ENCODE measurements around the gene BMP8A. TPM values are rescaled to one million over a fixed set of nuclear protein-coding genes. Genes with fewer than 3 reads are reported as not detected.
"Not testable (repeated sequence)": the region's sequence is repeated elsewhere in the genome, so short reads cannot be mapped to it uniquely, and the experiment has no call there.

Gene BMP8A
- total and polyA plus RNA-seq, 2 experiments from 2014 or later = 1.2 to 2.8 TPM

- Histone ChIP-seq H3K4me3 (no peak overlapping the region), H3K4me1 (ENCODE audit: insufficient read depth) (no peaks in the 10 kb centered on the region), H2AFZ (no peak overlapping the region), H3K9me2 (replicated peaks; ENCODE audit: insufficient read depth) (no peaks in the 10 kb centered on the region), H3K4me2 (no peak overlapping the region), H4K20me1 (ENCODE audit: insufficient read depth, poor library complexity, severe bottlenecking) (no peaks in the 10 kb centered on the region), H3K27me3 (peaks cover 29% of the 10 kb centered on the region), H3K36me3 (replicated peaks; ENCODE audit: insufficient read depth, low read depth) (no peaks in the 10 kb centered on the region), H3K79me2 (no peaks in the 10 kb centered on the region), H3K9me3 (ENCODE audit: low read depth) (no peaks in the 10 kb centered on the region), H3K27ac (no peak overlapping the region)
- WGBS (ENCODE audit: low lambda C conversion rate, missing lambda C conversion rate) = 85% methylated on average over 14 of the region's 14 CpGs
- no peak for DNase-seq (ENCODE audit: low spot score)
- TF ChIP-seq EZH2phosphoT487 (IDR thresholded peaks at IDR 0.05; ENCODE audit: low read depth, severe bottlenecking, unreplicated experiment) = no peak
Observed at GRCh38 chr1:39494671-39495410, 3.4 kb downstream of the BMP8A start.

- H3K9me2 ChIP-seq (replicated peaks; ENCODE audit: insufficient read depth); H3K9me3 ChIP-seq (ENCODE audit: low read depth); H3K79me2 ChIP-seq; H3K4me1 ChIP-seq (ENCODE audit: insufficient read depth); H4K20me1 ChIP-seq (ENCODE audit: insufficient read depth, poor library complexity, severe bottlenecking); H3K4me3 ChIP-seq; H3K36me3 ChIP-seq (replicated peaks; ENCODE audit: insufficient read depth, low read depth); DNase-seq (ENCODE audit: low spot score); H2AFZ ChIP-seq; H3K27ac ChIP-seq; H3K4me2 ChIP-seq: not testable (repeated sequence)
- 91% methylated on average over 5 of the region's 5 CpGs for WGBS (ENCODE audit: low lambda C conversion rate, missing lambda C conversion rate)
- H3K27me3 ChIP-seq = peaks cover 20% of the 10 kb centered on the region
Observed at GRCh38 chr1:39496520-39496919, 5.1 kb downstream of the BMP8A start.

GRCh38 chr1:39497585-39497984, 6.1 kb downstream of the BMP8A start:
- no peak overlapping the region for H3K4me3 ChIP-seq

GRCh38 chr1:39498096-39498710, 6.8 kb downstream of the BMP8A start:
- not testable (repeated sequence) for H3K27ac ChIP-seq; H2AFZ ChIP-seq; H4K20me1 ChIP-seq (ENCODE audit: insufficient read depth, poor library complexity, severe bottlenecking); H3K4me3 ChIP-seq; H3K9me2 ChIP-seq (replicated peaks; ENCODE audit: insufficient read depth); DNase-seq (ENCODE audit: low spot score); H3K4me2 ChIP-seq; H3K36me3 ChIP-seq (replicated peaks; ENCODE audit: insufficient read depth, low read depth); H3K9me3 ChIP-seq (ENCODE audit: low read depth); H3K79me2 ChIP-seq; H3K4me1 ChIP-seq (ENCODE audit: insufficient read depth)
- WGBS (ENCODE audit: low lambda C conversion rate, missing lambda C conversion rate) = 87% methylated on average over 9 of the region's 9 CpGs
- peaks cover 11% of the 10 kb centered on the region for H3K27me3 ChIP-seq

More at GRCh38 chr1:39497585-39497984, 6.1 kb downstream of the BMP8A start:
- Histone ChIP-seq H3K9me2 (replicated peaks; ENCODE audit: insufficient read depth) (no peaks in the 10 kb centered on the region), H3K9me3 (ENCODE audit: low read depth) (no peaks in the 10 kb centered on the region), H4K20me1 (ENCODE audit: insufficient read depth, poor library complexity, severe bottlenecking) (no peaks in the 10 kb centered on the region), H3K79me2 (no peaks in the 10 kb centered on the region), H3K4me2 (no peak overlapping the region), H2AFZ (no peak overlapping the region), H3K4me1 (ENCODE audit: insufficient read depth) (no peaks in the 10 kb centered on the region), H3K27ac (no peak overlapping the region), H3K27me3 (peaks cover 17% of the 10 kb centered on the region), H3K36me3 (replicated peaks; ENCODE audit: insufficient read depth, low read depth) (no peaks in the 10 kb centered on the region)
- WGBS (ENCODE audit: low lambda C conversion rate, missing lambda C conversion rate) = 78% methylated on average over 5 of the region's 5 CpGs
- TF ChIP-seq EZH2phosphoT487 (IDR thresholded peaks at IDR 0.05; ENCODE audit: low read depth, severe bottlenecking, unreplicated experiment) (no peak), CTCF (IDR thresholded peaks at IDR 0.05; ENCODE audit: poor library complexity) (no peak), EZH2 (IDR thresholded peaks at IDR 0.05; ENCODE audit: borderline replicate concordance) (no peak)
- DNase-seq (ENCODE audit: low spot score) = no peak

GRCh38 chr1:39498821-39499220, 7.4 kb downstream of the BMP8A start:
- not testable (repeated sequence) for H3K27me3 ChIP-seq; H3K36me3 ChIP-seq (replicated peaks; ENCODE audit: insufficient read depth, low read depth); H2AFZ ChIP-seq; H3K4me2 ChIP-seq; H3K4me1 ChIP-seq (ENCODE audit: insufficient read depth); H3K79me2 ChIP-seq; H3K9me3 ChIP-seq (ENCODE audit: low read depth); DNase-seq (ENCODE audit: low spot score); H4K20me1 ChIP-seq (ENCODE audit: insufficient read depth, poor library complexity, severe bottlenecking); H3K27ac ChIP-seq; H3K9me2 ChIP-seq (replicated peaks; ENCODE audit: insufficient read depth); H3K4me3 ChIP-seq
- 94% methylated on average over 10 of the region's 15 CpGs for WGBS (ENCODE audit: low lambda C conversion rate, missing lambda C conversion rate)
